GM13977 (cell line): ENCODE results near the gene PTPN21.

Experiments
- DNase-seq: peaks from one replicate; pipeline ENCODE4 v3.0.0; 2012; ENCODE audit warnings: low spot score
- in situ Hi-C: fragments of 300-500 bp; cut with MboI; formaldehyde crosslinking; loops from one replicate; pipeline ENCODE4 v1.12.0; 2022; ENCODE audit warnings: low sequenced_read_pairs, low pct_unique_long_range_greater_than_20kb, mixed read lengths, inconsistent platforms; ENCODE audit not compliant: unreplicated experiment
- TF ChIP-seq, protein P1 (sequence below): IDR thresholded peaks from 2 replicates; pipeline ENCODE4 v1.5.1; 2012; ENCODE audit warnings: mild to moderate bottlenecking, control low read depth; ENCODE audit not compliant: insufficient read depth; ENCODE audit errors: extremely low read depth, missing control alignments

PTPN21 gene

DNA sequence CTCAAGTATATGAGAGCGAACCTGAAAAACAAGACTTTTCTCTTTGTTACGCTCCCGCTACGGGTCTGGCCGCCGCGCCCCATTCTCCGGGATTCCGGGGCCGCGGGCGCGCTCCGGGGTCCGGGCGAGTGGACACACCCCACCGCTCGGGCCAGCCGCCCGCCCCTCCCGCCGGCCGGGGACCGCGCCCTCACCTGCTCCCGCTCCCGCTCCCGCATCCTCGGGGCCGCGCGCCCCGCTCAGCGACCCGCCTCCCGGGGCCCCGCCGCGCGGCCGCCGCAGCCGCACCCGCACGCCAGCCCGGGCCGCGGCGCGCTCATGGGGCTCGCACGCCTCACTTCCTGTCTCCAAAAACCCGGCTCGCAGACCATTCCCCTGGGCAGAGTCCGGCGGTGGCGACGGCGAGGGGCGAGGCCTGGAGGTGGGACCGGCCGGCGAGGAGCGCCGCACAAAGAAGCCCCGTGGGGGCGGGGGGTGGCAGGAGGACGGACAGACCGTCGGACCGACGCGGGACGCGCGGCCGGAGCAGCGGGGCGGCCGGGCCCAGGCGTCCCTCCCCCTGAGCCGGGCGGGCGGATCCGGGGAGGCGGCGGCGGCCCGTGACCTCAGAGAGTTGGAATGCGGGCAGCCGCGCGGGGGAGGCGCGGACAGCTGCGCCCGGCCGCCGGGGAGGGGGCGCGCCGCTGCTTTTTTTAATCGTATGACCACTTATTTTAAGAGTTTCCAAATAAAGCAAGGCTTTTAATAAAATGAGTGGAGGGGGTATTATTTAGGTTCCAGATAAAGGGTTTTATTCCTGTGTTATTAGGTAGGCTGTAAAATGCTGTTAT, at the start of gene PTPN21:
PTPN21 (minus strand) TSS at position 551 of the 830 bp plus-strand sequence. CDS start 4,590 bp downstream, outside the sequence.
- in situ Hi-C loops = no loop called here
- peak; percentile 67 for DNase-seq
- TF ChIP-seq, protein P1, sequence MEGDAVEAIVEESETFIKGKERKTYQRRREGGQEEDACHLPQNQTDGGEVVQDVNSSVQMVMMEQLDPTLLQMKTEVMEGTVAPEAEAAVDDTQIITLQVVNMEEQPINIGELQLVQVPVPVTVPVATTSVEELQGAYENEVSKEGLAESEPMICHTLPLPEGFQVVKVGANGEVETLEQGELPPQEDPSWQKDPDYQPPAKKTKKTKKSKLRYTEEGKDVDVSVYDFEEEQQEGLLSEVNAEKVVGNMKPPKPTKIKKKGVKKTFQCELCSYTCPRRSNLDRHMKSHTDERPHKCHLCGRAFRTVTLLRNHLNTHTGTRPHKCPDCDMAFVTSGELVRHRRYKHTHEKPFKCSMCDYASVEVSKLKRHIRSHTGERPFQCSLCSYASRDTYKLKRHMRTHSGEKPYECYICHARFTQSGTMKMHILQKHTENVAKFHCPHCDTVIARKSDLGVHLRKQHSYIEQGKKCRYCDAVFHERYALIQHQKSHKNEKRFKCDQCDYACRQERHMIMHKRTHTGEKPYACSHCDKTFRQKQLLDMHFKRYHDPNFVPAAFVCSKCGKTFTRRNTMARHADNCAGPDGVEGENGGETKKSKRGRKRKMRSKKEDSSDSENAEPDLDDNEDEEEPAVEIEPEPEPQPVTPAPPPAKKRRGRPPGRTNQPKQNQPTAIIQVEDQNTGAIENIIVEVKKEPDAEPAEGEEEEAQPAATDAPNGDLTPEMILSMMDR = no peak

DNA sequence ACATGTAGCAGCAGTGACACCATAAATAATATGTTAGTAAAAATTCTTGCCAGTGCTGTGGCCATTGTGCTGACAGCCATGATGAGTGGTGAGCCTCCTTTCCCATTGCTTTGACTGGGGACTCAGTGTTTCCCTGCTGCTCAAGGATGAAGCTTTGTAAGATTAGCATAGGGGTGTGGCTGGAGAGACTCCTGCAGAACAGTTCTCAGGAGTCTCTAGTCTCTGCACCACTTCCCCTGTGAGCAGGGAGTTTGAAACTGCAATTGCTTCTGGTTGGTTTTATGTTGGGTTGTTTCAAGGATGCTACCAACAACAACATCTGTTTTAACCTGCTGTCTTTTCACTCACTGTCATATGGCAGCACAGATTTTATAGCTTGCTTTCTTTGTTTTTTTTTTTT, 49.4 kb upstream of the PTPN21 start:
- TF ChIP-seq, protein P1 = no peak
- in situ Hi-C loops = no loop called here
- no peak for DNase-seq

DNA sequence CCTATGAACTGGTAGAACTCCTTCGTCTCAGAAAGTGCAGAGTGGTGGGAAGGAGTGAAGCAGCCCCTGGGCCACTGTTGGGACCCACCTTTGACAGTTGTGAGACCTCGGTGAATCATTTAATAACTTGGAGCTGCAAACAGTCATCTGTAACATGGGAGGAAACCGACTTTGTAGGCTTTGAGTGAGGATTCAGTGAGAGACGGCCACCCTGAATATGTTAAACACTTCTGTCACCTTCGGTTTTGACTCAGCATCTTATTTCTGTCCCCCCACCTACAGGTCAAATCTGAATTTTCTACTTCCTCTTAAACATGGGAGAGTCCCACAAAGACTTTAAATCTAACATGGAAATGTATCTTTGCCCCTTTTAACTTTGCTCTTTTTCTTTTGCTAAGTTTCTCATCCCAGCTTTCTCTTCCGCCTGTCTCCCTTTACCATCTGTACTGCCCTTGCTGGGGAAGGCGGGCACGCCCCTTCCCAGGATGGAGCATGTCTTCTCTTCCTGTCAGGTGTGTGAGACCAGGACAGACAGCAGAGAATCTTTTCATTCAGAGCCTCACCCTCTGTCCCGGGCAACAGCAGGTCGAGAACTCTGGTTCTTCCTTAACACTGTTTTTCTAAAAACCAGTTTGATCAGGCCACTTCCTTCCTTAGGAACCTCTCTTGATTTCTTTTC, 45.1 kb upstream of the PTPN21 start:
- DNase-seq = peak; percentile 64
- in situ Hi-C loops = no loop called here
- TF ChIP-seq, protein P1 = no peak

DNA sequence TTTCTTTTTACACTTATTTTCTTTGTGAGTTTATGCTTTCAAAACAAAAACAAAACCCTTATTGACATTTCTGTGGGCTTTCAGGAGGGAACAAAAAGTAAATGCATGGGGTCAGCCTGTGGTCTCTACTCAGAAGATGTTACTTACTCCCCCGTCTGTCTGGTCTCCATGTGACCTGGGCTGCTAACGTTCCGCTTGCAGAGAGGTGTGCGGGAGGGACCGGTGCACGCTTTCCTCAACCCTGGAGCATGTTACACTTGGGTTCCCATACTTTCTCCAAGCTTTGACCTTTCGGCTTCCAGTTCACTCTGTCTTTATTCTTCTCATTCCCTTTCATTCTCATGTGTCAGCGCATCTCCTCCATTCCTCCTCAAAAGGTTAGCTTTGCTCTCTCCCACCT, 44.5 kb upstream of the PTPN21 start:
- peak; percentile 9 for DNase-seq
- in situ Hi-C loops = no loop called here
- TF ChIP-seq, protein P1 = no peak

DNA sequence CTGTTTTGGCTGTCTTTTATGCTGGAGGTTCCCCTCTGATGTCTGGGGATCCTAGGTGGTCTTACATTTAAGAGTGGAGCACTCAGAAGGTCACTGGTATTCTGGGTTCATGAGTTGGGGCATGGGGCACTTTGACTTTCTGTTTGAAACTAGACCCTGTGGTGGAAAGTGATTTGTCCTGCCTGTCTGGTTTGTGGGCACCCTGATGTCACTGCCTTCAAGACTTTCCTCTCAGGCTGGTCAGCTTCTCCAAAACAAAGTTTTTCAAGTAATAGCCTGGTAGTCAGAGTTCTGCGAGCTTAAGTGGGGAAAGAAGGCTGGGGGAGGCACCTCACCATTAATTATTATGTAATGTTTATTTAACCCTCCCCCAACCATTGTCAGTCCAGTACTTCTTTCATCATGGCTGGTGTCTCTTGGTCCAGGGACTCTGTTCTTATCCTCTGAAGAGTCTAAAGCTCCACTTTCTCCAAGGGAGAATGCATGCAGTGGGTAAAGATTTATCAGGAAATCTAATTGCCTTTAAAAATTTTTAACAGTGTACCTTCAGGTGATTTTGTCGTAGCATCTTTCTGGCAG, 43.4 kb upstream of the PTPN21 start:
- in situ Hi-C loops = no loop called here
- TF ChIP-seq, protein P1 = no peak
- DNase-seq = no peak

DNA sequence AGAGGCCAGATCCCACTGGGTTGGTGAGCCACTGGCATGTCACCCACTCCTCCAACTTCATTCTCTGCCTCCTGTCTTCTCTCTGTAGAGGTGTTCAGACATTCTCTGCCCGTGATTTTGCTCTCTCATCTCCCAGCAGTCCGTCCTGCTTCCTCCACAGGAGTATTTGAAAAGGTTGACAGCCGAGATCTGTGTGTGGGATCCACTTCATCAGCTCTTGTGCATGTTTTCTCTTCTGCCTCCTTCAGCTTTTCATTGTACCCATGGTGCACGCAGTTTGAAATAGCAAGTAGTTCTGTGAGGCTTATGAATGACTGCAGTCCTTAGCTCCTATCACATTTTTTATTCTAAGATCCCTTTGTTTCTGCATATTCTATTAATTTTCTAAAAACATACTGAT, 42.8 kb upstream of the PTPN21 start:
- no peak for DNase-seq
- TF ChIP-seq, protein P1 = no peak
- in situ Hi-C loops = no loop called here
